ENCODE data around the gene TMCC2.

DNA sequence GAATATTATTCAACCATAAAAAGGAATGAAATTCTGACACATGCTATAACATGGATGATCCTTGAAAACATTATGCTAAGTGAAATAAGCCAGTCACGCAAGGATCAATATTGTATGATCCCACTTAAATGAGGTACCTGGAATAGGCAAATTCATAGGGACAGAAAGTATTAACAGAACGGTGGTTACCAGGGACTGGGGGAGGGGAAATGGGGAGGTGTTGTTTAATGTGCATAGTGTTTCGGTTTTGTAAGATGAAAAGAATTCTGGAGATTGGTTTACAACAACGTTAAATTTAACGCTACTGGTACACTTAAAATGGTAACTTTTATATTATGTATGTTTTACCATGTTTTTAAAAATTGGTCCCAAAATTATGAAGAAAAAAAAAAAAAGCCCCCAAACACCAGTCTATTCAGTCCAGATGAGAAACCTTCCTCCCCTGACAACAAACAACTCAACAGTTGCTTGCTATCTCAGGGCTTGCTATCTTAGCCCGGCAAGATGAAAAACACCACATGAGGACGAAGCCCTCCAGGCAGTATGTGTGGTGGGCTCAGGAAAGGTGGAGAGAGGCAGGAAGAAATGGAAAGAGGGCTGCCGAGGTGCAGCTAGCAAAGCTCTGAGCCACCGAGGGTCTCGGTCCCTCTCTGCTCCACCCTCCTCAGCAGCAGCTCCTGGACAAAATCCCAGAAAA, 85.3 kb downstream of the TMCC2 start:
- TF ChIP-seq, protein P1, sequence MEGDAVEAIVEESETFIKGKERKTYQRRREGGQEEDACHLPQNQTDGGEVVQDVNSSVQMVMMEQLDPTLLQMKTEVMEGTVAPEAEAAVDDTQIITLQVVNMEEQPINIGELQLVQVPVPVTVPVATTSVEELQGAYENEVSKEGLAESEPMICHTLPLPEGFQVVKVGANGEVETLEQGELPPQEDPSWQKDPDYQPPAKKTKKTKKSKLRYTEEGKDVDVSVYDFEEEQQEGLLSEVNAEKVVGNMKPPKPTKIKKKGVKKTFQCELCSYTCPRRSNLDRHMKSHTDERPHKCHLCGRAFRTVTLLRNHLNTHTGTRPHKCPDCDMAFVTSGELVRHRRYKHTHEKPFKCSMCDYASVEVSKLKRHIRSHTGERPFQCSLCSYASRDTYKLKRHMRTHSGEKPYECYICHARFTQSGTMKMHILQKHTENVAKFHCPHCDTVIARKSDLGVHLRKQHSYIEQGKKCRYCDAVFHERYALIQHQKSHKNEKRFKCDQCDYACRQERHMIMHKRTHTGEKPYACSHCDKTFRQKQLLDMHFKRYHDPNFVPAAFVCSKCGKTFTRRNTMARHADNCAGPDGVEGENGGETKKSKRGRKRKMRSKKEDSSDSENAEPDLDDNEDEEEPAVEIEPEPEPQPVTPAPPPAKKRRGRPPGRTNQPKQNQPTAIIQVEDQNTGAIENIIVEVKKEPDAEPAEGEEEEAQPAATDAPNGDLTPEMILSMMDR (IDR thresholded peaks at IDR 0.05): no peak
- TF ChIP-seq POLR2A (IDR thresholded peaks at IDR 0.05): no peak

Data from testis (tissue), 2 donors.